Subcutaneous adipose tissue (tissue), 4 donors: ENCODE measurements around the gene DGKB. TPM values are rescaled to one million over a fixed set of nuclear protein-coding genes. Genes with fewer than 3 reads are reported as not detected.

Source experiments
- CTCF ChIP-seq: fragments of 450-650 bp; IDR thresholded peaks from one replicate; pipeline ENCODE4 v1.5.1; 2016; ENCODE audit warnings: low read depth, mild to moderate bottlenecking, control low read depth, antibody characterized with exemption, moderate library complexity
- total RNA-seq, 4 donors: library from RNA; depleted of rRNA; stranded (reverse); fragments of >200 nt; gene quantifications; one replicate each; pipeline ENCODE4 v1.1.0, GENCODE V29; 2016

Gene DGKB
- total RNA-seq, 4 donors from 2014 or later: 0.17 TPM; not detected in 3

GRCh38 chr7:14754631-14755030 lies 147.9 kb downstream of the DGKB start:
- no peak for TF ChIP-seq CTCF

GRCh38 chr7:14752301-14752700 lies 150.2 kb downstream of the DGKB start:
- TF ChIP-seq CTCF: no peak

DNA sequence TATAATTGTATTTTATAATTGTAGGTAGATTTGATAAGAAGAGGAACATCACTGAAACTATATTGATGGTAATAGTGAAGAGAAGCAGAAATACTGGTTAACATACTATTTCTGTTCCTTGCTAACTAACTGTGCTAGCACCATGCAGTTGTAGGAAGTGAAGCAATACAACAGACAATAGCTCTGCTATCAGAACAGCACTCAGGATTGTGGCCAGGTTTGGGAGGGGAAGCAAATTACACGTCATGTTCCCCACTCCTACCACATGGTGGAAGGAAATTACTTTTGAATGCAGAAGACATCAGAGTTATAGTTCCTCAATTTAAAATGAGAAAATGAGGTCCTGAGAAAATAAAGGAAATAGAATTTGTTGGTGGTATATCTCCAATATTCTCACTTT lies 151.1 kb downstream of the DGKB start:
- TF ChIP-seq CTCF: no peak

GRCh38 chr7:14748461-14748860 lies 154.1 kb downstream of the DGKB start:
- no peak for TF ChIP-seq CTCF

- TF ChIP-seq CTCF: no peak
These were observed 154.8 kb downstream of the DGKB start for GRCh38 chr7:14747701-14748100.

DNA sequence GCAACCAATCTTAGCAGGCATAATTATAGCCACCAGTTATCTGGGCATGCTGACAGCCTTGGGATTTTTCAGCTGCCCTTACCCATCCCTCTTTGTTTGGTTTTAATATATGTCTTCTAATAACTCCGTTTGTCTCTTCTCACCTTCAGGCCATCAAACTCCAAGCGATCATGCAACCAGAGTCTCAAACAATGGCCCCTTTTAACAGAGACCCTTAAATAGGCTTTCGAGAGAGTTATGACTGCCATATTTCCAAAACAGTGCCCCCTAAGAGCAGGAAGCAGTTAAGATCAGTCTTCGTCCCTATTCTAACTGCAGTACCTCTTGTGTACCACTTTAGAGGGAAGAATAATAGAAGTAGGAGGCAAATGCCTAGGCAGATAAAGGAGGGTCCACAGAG lies 157.5 kb downstream of the DGKB start:
- TF ChIP-seq CTCF: no peak

DNA sequence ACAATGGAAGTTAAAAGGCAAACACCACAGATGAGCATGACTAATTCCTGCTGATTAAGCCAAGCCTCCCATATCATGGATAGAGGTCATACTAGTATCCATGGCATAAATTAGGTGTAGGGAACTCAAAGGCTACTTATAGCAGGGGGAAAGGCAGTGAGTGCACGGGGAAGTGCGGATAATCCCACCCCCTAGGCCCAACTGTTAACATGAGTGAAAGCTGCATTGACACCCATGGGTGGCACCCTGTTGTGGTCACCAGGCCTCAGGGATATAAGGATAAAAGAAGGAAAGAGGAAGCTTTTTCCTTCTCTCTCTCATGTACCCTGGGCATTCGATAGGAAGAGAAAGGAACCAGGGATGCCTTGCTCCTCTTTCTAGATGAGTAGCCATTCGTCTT lies 161.9 kb downstream of the DGKB start:
- TF ChIP-seq CTCF: no peak

DNA sequence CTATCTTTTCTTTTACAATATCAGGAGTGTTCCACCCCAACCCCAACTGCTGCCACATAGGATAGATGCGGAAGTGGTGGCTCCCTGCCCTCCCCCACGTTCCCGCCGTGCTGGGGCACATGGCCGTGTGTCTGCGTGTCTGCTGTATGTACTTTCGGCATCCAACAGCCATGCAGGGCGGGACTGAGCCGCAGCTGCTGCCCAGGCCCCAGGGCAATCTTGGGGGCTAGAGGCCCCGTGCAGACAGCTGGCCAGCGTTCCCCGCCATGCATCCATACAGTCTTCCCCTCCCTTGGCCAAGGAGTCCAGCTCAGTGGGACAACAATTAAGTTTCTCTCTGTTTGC lies 162.7 kb downstream of the DGKB start:
- TF ChIP-seq CTCF: no peak
